Esophagus squamous epithelium (tissue), 4 donors: ENCODE measurements around the gene EIF2D.
A peak's percentile ranks its signal among the peaks of the same experiment; 100 is the strongest.

Experiments
- CTCF ChIP-seq, 6 experiments: fragments of 450-650 bp in 4 of 6; fragments of 200-600 bp in 2 of 6; sonication (generic) in 2 of 6; IDR thresholded peaks; one replicate each; pipeline ENCODE4 v1.5.1; 2016 to 2019; ENCODE audit warnings: antibody characterized with exemption in 6 of 6, mild to moderate bottlenecking in 4 of 6, moderate library complexity in 4 of 6
- POLR2A ChIP-seq, 4 donors: fragments of 450-650 bp; IDR thresholded peaks; one replicate each; pipeline ENCODE4 v1.6.1; 2017; ENCODE audit warnings: antibody characterized with exemption in 4 of 4, mild to moderate bottlenecking in 4 of 4, moderate library complexity in 3 of 4

- TF ChIP-seq CTCF (IDR thresholded peaks at IDR 0.05) (peak in 4 of 6 experiments; percentile 10 to 70 (median 42)), POLR2A (IDR thresholded peaks at IDR 0.05) (no peak)
Measured at GRCh38 chr1:206606867-206607266, 5.4 kb downstream of the EIF2D start.
